ENCODE measurements around the gene CHD6.

Gene CHD6

GRCh38 chr20:41505184-41505583 is 113.0 kb downstream of the CHD6 start:
- DNase-seq (ENCODE audit: low read depth), result no peak
- no peak for TF ChIP-seq CTCF (conservative IDR thresholded peaks at IDR 0.05; ENCODE audit: low read depth, low read length)
- no peak overlapping the region for H3K4me3 ChIP-seq (ENCODE audit: low read length)

GRCh38 chr20:41501376-41501775 is 116.8 kb downstream of the CHD6 start:
- DNase-seq (ENCODE audit: low read depth), result no peak
- no peak overlapping the region for H3K4me3 ChIP-seq (ENCODE audit: low read length)
- TF ChIP-seq CTCF (conservative IDR thresholded peaks at IDR 0.05; ENCODE audit: low read depth, low read length), result no peak

- TF ChIP-seq CTCF (conservative IDR thresholded peaks at IDR 0.05; ENCODE audit: low read depth, low read length), result no peak
- H3K4me3 ChIP-seq (ENCODE audit: low read length), result no peak overlapping the region
- no peak for DNase-seq (ENCODE audit: low read depth)
These were observed 118.0 kb downstream of the CHD6 start for GRCh38 chr20:41499961-41500725.

GRCh38 chr20:41499064-41499463 is 119.1 kb downstream of the CHD6 start:
- no peak overlapping the region for H3K4me3 ChIP-seq (ENCODE audit: low read length)
- DNase-seq (ENCODE audit: low read depth), result no peak
- TF ChIP-seq CTCF (conservative IDR thresholded peaks at IDR 0.05; ENCODE audit: low read depth, low read length), result no peak

- no peak for DNase-seq (ENCODE audit: low read depth)
- H3K4me3 ChIP-seq (ENCODE audit: low read length), result no peak overlapping the region
- TF ChIP-seq CTCF (conservative IDR thresholded peaks at IDR 0.05; ENCODE audit: low read depth, low read length), result no peak
These were observed 120.8 kb downstream of the CHD6 start for GRCh38 chr20:41497186-41497895.

- no peak for TF ChIP-seq CTCF (conservative IDR thresholded peaks at IDR 0.05; ENCODE audit: low read depth, low read length)
- DNase-seq (ENCODE audit: low read depth), result no peak
- no peak overlapping the region for H3K4me3 ChIP-seq (ENCODE audit: low read length)
These were observed 123.7 kb downstream of the CHD6 start for GRCh38 chr20:41494451-41494850.

GRCh38 chr20:41483553-41483930 is 134.6 kb downstream of the CHD6 start:
- H3K4me3 ChIP-seq (ENCODE audit: low read length), result no peak overlapping the region
- TF ChIP-seq CTCF (conservative IDR thresholded peaks at IDR 0.05; ENCODE audit: low read depth, low read length), result no peak
- no peak for DNase-seq (ENCODE audit: low read depth)
